GM12801 (cell line): ENCODE data around the gene IQCE.

ENCODE experiments used
- CTCF ChIP-seq: IDR thresholded peaks from one replicate; pipeline ENCODE4 v1.5.1; 2011; ENCODE audit warnings: control low read depth; ENCODE audit not compliant: insufficient read length; ENCODE audit errors: extremely low read depth

IQCE gene

DNA sequence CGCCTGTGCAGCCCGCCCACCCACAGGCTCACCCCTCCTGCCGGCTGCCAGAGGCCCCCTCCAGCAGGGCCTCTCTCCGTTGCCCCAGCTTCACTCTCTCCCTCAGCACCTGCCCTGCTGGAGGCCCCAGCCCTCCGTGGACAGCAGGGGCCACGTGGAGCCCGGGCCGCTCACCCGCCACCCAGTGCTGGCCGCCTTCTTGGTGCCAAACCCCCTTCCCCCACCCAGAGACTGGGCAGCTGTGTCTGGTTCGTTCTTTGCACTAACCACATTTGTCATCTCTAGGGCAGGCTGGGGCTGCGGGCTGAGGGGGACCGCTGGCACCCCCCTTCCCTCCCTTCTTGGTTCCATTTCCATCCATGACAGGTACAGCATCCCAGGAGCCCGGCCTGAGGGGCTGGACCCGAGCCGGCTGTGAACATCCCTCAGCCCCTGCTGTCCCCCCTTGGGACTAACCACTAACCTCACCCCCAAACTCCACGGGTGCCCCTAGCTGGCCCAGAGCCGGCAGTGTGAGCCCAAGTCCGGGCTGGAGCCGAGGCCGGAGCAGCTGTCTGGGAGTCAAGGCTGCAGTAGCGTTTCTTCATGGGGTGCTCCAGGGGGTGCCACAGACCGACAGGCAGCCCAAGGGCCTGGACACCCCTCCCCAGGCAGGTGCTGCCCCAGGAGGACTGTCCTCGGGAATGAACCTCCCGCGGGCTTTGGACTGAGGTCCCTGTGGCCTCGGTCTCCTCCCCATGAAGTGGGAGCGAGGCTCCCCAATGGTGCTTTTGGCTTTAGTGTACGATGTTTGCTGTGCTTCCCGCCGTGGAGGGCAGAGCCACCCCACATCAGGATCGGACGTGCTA, 103.7 kb downstream of the IQCE start:
- no peak for TF ChIP-seq CTCF

DNA sequence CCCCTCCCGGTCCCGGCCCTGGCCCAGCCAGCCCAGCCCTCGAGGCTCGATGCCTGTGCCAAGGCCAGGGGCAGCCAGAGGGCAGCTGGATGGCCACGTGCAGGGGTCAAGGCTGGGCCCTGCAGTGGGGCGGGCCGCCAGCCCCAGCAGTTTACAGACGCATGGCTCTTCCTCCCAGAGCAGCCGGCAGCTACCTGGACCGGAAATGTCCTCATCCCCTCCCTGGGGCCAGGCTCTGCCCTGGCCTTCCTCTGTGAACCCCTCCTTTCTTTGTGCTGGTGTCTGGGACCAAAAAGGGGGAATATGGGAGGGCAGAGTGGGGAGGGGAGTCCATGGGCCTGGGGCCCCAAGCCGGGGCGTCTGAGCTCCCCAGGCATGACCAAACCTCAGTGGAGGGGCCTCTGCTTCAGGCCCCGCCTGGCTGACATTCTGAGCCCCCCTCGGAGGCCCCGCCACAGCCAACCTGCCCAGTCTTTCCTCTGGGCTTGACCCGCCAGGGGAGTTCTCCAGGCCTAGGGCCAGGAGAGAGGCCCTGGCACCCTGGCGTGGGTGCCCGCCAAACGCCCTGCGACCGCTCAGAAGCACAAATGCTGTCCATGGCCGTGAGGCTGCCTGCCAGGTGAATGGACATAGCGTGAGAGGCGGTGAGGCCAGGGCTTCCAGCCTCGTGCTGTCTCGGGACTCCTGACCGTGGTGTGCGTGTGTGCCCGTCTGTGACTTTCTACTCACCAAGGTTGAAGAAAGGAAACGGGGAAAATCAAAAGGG, 104.5 kb downstream of the IQCE start:
- TF ChIP-seq CTCF, result no peak

GRCh38 chr7:2663960-2664359, 105.2 kb downstream of the IQCE start:
- TF ChIP-seq CTCF, result no peak
